GM23248 (cell line): ENCODE data around the gene ACTR10.

Source experiments
- EZH2 ChIP-seq: fragments of 200-600 bp; sonication (generic); IDR thresholded peaks from 2 replicates; pipeline ENCODE4 v1.6.1; 2018; ENCODE audit warnings: antibody characterized with exemption, mild to moderate bottlenecking; ENCODE audit not compliant: insufficient read depth, poor library complexity, severe bottlenecking
- EZH2phosphoT487 ChIP-seq: fragments of 200-600 bp; sonication (generic); IDR thresholded peaks from 2 replicates; pipeline ENCODE4 v1.6.1; 2018; ENCODE audit warnings: antibody characterized with exemption, moderate library complexity, mild to moderate bottlenecking, low read depth; ENCODE audit not compliant: insufficient read depth

DNA sequence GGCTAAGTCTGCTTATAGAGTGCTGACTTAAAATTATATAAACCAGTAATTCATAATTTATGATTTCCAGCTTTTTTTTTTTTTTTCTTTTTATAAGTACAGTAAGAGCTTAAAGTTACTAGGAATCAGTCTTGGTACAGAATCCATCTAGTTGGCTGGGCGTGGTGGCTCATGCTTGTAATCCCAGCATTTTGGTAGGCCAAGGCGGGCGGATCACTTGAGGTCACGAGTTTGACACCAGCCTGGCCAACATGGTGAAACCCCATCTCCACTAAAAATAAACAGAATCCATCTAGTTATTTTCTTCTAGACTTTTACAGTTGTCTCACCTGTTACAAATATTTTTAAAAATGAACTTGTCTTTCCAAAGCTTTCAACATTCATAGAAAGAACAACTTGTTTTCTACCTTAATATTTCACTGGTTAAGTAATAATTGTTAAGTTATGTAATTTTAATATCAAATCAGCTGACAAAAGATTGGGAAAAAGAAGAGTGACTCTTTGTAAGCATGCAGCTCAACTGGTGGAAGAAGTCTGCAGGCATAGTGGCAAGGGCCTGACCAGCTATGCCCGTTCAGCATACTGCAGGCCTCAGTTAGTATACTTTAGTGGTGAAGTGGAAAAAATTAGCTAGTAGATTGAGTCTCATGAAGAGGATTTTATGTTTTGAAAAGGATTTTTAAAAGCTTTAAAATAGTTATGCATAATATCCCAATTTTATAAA lies 27.3 kb downstream of the ACTR10 start:
- TF ChIP-seq EZH2 (no peak), EZH2phosphoT487 (no peak)
